Measurements from ENCODE around the gene OPCML. TPM values are rescaled to one million over a fixed set of nuclear protein-coding genes. Genes with fewer than 3 reads are reported as not detected.

The OPCML gene
- total and polyA plus RNA-seq, 7 experiments from 2014 or later = not detected

DNA sequence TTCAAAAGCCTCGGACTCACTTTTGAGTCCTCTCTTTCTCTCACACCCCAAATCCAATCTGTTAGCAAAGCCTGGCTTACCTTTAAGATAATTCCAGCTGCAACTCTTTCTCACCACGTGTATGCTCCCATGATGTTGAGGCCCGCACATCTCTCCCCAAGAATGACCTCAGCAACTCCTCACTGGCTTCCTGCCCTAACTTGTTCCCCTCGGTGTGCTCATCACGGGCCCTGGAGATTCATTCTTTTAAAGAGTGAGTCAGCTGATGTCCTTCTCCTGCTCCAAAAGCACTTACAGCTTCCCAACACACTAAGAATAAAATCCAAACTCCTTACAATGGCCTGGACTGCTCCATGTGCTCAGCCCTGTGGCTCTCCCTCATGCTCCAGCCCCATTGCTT is 1041.3 kb downstream of the OPCML start:
- Mint-ChIP-seq H3K27me3 (peaks cover 0 to 5% (median 0%) of the 10 kb centered on the region in 5 donors), H3K4me3 (no peak overlapping the region), H3K27ac (no peak overlapping the region), H3K9me3 (peaks cover 9 to 41% (median 20%) of the 10 kb centered on the region in 11 donors), H3K4me1 (no peaks in the 10 kb centered on the region), H3K36me3 (no peaks in the 10 kb centered on the region)
- no peaks in the 10 kb centered on the region for H3K4me1 ChIP-seq (ENCODE audit: control insufficient read depth in 2 of 2, insufficient read depth in 2 of 2, low read length in 2 of 2)
- POLR2A ChIA-PET = no interaction called here
- no peak for ATAC-seq
- H3K27ac ChIP-seq (ENCODE audit: low read depth, low read length) = no peak overlapping the region
- intact Hi-C loops (cut with micrococcal nuclease) = no loop called here
- no peaks in the 10 kb centered on the region for H3K9me3 ChIP-seq (ENCODE audit: control insufficient read depth in 2 of 3, low read length in 3 of 3)
- no peaks in the 10 kb centered on the region for H3K27me3 ChIP-seq (ENCODE audit: control insufficient read depth in 2 of 2, insufficient read depth in 2 of 2, low read length in 2 of 2)
- H3K4me3 ChIP-seq (ENCODE audit: low read length) = no peak overlapping the region
- no peak for DNase-seq
- H3K36me3 ChIP-seq (ENCODE audit: control insufficient read depth in 2 of 3, insufficient read depth in 3 of 3, low read length in 3 of 3) = no peaks in the 10 kb centered on the region
- CTCF ChIA-PET = no interaction called here

DNA sequence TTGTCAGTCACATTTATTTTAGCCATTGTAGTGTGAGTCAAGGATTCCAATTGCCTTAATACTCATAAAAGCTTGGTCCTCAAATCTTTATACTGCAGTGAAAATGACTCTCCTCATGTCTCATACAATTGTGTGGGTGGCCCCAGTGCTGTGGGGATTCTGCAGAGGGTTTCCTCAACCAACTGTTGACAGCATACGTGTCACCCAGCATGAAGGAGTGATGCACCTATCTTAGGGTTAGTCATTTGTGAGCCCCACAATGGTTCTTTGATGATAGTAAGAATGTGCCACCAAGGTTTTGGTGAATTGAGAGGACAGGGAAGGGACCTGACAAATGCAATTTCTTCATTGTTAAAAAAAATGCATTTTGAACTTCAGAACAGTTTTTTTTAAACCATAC is 1046.2 kb downstream of the OPCML start:
- Mint-ChIP-seq H3K27me3 (peaks cover 0 to 4% (median 0%) of the 10 kb centered on the region in 5 donors), H3K27ac (no peak overlapping the region), H3K9me3 (peaks cover 3 to 33% (median 18%) of the 10 kb centered on the region in 11 donors), H3K4me1 (no peaks in the 10 kb centered on the region), H3K4me3 (no peak overlapping the region), H3K36me3 (no peaks in the 10 kb centered on the region)
- no peak overlapping the region for H3K4me3 ChIP-seq (ENCODE audit: low read length)
- intact Hi-C loops (cut with micrococcal nuclease) = no loop called here
- no peaks in the 10 kb centered on the region for H3K4me1 ChIP-seq (ENCODE audit: control insufficient read depth in 2 of 2, insufficient read depth in 2 of 2, low read length in 2 of 2)
- no peak for ATAC-seq
- H3K36me3 ChIP-seq (ENCODE audit: control insufficient read depth in 2 of 3, insufficient read depth in 3 of 3, low read length in 3 of 3) = no peaks in the 10 kb centered on the region
- DNase-seq = no peak
- H3K27me3 ChIP-seq (ENCODE audit: control insufficient read depth in 2 of 2, insufficient read depth in 2 of 2, low read length in 2 of 2) = no peaks in the 10 kb centered on the region
- CTCF ChIA-PET = no interaction called here
- POLR2A ChIA-PET = no interaction called here
- no peaks in the 10 kb centered on the region for H3K9me3 ChIP-seq (ENCODE audit: control insufficient read depth in 2 of 3, low read length in 3 of 3)
- no peak overlapping the region for H3K27ac ChIP-seq (ENCODE audit: low read depth, low read length)

DNA sequence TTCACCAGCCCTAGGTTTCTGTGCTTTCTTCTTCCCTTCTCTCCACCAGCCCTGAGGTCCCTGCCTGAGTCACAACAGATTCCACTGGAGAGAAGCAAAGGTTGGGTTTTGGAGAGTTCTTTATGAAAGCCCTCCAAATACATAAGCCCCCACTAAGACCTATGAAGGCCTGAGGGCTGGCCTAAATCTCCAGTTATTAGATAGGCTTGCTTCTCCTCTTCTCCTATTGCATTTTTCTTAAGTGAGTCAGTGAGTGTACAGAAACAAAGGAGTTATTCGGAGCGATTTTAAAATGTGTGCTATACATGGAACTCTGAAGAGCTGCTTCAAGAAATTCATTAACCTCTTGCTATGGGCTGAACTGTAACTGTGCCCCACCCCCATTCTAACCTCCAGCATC is 1057.3 kb downstream of the OPCML start:
- no peaks in the 10 kb centered on the region for H3K36me3 ChIP-seq (ENCODE audit: control insufficient read depth in 2 of 3, insufficient read depth in 3 of 3, low read length in 3 of 3)
- Mint-ChIP-seq H3K27ac (no peak overlapping the region), H3K4me1 (peaks cover 0 to 2% (median 0%) of the 10 kb centered on the region in 7 donors), H3K9me3 (peaks cover 0 to 17% (median 9%) of the 10 kb centered on the region in 11 donors), H3K27me3 (peaks cover 0 to 6% (median 0%) of the 10 kb centered on the region in 5 donors), H3K36me3 (peaks cover 0 to 4% (median 0%) of the 10 kb centered on the region in 5 donors), H3K4me3 (no peak overlapping the region)
- no peaks in the 10 kb centered on the region for H3K4me1 ChIP-seq (ENCODE audit: control insufficient read depth in 2 of 2, insufficient read depth in 2 of 2, low read length in 2 of 2)
- H3K27me3 ChIP-seq (ENCODE audit: control insufficient read depth in 2 of 2, insufficient read depth in 2 of 2, low read length in 2 of 2) = no peaks in the 10 kb centered on the region
- CTCF ChIA-PET = no interaction called here
- intact Hi-C loops (cut with micrococcal nuclease) = no loop called here
- POLR2A ChIA-PET = no interaction called here
- H3K4me3 ChIP-seq (ENCODE audit: low read length) = no peak overlapping the region
- no peak overlapping the region for H3K27ac ChIP-seq (ENCODE audit: low read depth, low read length)
- DNase-seq (no peak), ATAC-seq (no peak)
- H3K9me3 ChIP-seq (ENCODE audit: control insufficient read depth in 2 of 3, low read length in 3 of 3) = no peaks in the 10 kb centered on the region

DNA sequence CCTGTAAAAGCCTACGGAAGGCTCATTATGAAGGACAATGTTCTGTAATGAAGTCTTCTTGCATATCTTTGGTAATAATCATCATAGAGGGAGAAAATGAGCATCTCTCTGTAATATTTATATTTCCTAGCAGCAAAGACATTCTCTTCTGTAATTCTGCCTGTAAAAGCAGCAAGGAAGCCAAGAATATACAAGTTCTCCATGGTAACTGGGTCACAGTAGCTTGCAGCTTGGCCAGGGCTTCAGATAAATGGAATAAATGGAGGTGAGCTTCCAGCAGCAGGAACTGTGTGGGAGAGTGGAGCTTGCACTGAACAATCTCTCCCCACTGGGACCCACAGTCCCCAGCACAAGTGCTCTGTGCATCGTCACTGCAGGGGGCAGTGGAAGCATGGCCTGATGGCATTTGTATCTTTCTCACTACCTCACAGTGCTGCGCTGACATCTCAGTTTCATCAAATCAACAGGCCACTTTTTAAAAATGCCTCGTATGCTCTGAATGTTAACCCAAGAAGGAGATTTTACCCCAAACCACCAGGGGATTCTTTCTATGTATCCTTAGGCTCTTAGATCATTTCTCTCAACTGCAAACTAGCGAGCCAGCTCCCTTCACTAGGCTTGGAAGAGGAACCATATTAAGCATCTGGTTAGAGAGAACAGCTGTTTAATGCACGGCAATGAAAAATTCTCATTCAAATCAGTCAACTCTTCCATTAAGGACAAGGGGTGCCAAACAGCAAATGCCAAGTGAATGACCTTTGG is 1059.7 kb downstream of the OPCML start:
- Mint-ChIP-seq H3K9me3 (peaks cover 0 to 13% (median 5%) of the 10 kb centered on the region in 11 donors), H3K4me1 (peaks cover 0 to 2% (median 0%) of the 10 kb centered on the region in 7 donors), H3K27ac (no peak overlapping the region), H3K36me3 (peaks cover 0 to 4% (median 0%) of the 10 kb centered on the region in 5 donors), H3K27me3 (peaks cover 0 to 6% (median 0%) of the 10 kb centered on the region in 5 donors), H3K4me3 (no peak overlapping the region)
- Histone ChIP-seq H3K36me3 (ENCODE audit: control insufficient read depth in 2 of 3, insufficient read depth in 3 of 3, low read length in 3 of 3) (no peaks in the 10 kb centered on the region), H3K27ac (ENCODE audit: low read depth, low read length) (no peak overlapping the region), H3K27me3 (ENCODE audit: control insufficient read depth in 2 of 2, insufficient read depth in 2 of 2, low read length in 2 of 2) (no peaks in the 10 kb centered on the region), H3K4me3 (ENCODE audit: low read length) (no peak overlapping the region), H3K4me1 (ENCODE audit: control insufficient read depth in 2 of 2, insufficient read depth in 2 of 2, low read length in 2 of 2) (no peaks in the 10 kb centered on the region), H3K9me3 (ENCODE audit: control insufficient read depth in 2 of 3, low read length in 3 of 3) (no peaks in the 10 kb centered on the region)
- intact Hi-C loops (cut with micrococcal nuclease) = no loop called here
- ChIA-PET CTCF (interaction anchor here (0.8 kb wide), 1 partner anchor 697 kb away, joined by 4 read pairs; no protein-coding TSS in a partner anchor), POLR2A (no interaction called here)
- no peak for DNase-seq
- no peak for ATAC-seq

DNA sequence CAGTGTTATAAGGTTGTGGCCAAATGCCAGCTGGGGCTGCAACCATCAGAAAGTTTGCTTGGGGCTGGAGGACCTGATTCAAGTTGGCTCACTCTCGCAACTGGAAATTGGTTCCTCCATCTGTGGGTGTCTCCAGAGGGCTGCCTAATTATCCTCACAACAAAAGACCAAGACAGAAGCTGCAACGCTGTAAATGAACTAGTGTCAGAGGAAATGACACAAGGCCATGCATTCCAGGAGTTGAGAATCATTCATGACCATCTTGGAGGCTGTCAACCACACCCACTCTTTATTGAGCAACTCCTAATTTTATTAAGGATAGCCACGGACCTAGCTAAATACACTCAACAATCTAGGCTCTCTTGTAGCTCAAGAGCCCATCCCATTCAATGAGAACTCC is 1060.8 kb downstream of the OPCML start:
- H3K36me3 Mint-ChIP-seq = no peaks in the 10 kb centered on the region
- H3K27ac Mint-ChIP-seq = no peak overlapping the region
- H3K27me3 Mint-ChIP-seq = peaks cover 0 to 6% (median 0%) of the 10 kb centered on the region in 5 donors
- no peak overlapping the region for H3K27ac ChIP-seq (ENCODE audit: low read depth, low read length)
- ChIA-PET CTCF (no interaction called here), POLR2A (no interaction called here)
- peaks cover 0 to 2% (median 0%) of the 10 kb centered on the region in 7 donors for H3K4me1 Mint-ChIP-seq
- no peak for DNase-seq
- no peaks in the 10 kb centered on the region for H3K36me3 ChIP-seq (ENCODE audit: control insufficient read depth in 2 of 3, insufficient read depth in 3 of 3, low read length in 3 of 3)
- H3K4me3 Mint-ChIP-seq = no peak overlapping the region
- H3K27me3 ChIP-seq (ENCODE audit: control insufficient read depth in 2 of 2, insufficient read depth in 2 of 2, low read length in 2 of 2) = no peaks in the 10 kb centered on the region
- ATAC-seq = no peak
- H3K4me1 ChIP-seq (ENCODE audit: control insufficient read depth in 2 of 2, insufficient read depth in 2 of 2, low read length in 2 of 2) = no peaks in the 10 kb centered on the region
- intact Hi-C loops (cut with micrococcal nuclease) = no loop called here
- peaks cover 0 to 13% (median 3%) of the 10 kb centered on the region in 11 donors for H3K9me3 Mint-ChIP-seq
- no peak overlapping the region for H3K4me3 ChIP-seq (ENCODE audit: low read length)
- no peaks in the 10 kb centered on the region for H3K9me3 ChIP-seq (ENCODE audit: control insufficient read depth in 2 of 3, low read length in 3 of 3)

DNA sequence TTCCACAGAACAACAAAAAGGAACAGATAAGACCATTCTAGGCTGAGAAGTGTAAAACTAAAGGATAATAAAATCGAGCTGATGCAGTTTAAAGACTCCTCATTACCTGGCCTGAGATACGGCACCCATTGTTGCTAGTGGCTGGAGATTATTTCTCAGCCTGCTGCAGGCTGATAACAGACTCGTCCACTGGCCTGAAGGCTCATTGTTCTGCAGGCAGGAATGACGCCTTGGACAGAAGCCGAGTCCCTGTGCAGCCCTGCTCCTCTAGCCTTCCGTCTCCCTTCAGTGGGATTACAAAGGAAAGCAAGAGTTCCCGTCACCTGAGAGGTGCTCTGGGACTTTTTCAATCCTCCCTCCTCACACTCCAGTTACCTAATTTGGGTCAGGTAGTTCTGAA is 1065.3 kb downstream of the OPCML start:
- Mint-ChIP-seq H3K27me3 (no peaks in the 10 kb centered on the region), H3K4me3 (no peak overlapping the region), H3K9me3 (peaks cover 0 to 5% (median 0%) of the 10 kb centered on the region in 11 donors), H3K36me3 (no peaks in the 10 kb centered on the region), H3K4me1 (no peaks in the 10 kb centered on the region), H3K27ac (no peak overlapping the region)
- Histone ChIP-seq H3K27me3 (ENCODE audit: control insufficient read depth in 2 of 2, insufficient read depth in 2 of 2, low read length in 2 of 2) (no peaks in the 10 kb centered on the region), H3K4me1 (ENCODE audit: control insufficient read depth in 2 of 2, insufficient read depth in 2 of 2, low read length in 2 of 2) (no peaks in the 10 kb centered on the region), H3K27ac (ENCODE audit: low read depth, low read length) (no peak overlapping the region), H3K9me3 (ENCODE audit: control insufficient read depth in 2 of 3, low read length in 3 of 3) (no peaks in the 10 kb centered on the region), H3K4me3 (ENCODE audit: low read length) (no peak overlapping the region), H3K36me3 (ENCODE audit: control insufficient read depth in 2 of 3, insufficient read depth in 3 of 3, low read length in 3 of 3) (no peaks in the 10 kb centered on the region)
- DNase-seq (no peak), ATAC-seq (no peak)
- intact Hi-C loops (cut with micrococcal nuclease) = no loop called here
- ChIA-PET CTCF (no interaction called here), POLR2A (no interaction called here)

DNA sequence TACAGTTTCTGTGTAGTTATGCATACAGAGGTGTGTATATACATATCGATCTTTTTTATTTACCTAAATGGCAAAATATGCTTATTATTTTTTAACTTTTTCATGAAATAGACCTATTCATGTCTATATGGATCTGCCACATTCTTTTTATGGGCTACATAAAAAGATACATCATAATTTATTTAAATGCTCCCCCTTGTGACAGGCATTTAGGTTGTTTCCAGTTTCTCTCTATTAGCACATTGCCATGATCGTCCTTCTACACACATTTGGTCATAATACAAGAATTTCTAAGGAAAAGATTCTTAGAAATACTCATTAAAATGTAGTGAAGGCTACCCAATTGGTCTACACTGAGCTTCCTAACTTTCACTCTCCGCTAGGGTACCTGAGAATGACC is 1067.4 kb downstream of the OPCML start:
- ChIA-PET CTCF (no interaction called here), POLR2A (no interaction called here)
- H3K9me3 Mint-ChIP-seq = peaks cover 0 to 16% (median 5%) of the 10 kb centered on the region in 11 donors
- H3K27me3 ChIP-seq (ENCODE audit: control insufficient read depth in 2 of 2, insufficient read depth in 2 of 2, low read length in 2 of 2) = no peaks in the 10 kb centered on the region
- H3K36me3 Mint-ChIP-seq = no peaks in the 10 kb centered on the region
- H3K36me3 ChIP-seq (ENCODE audit: control insufficient read depth in 2 of 3, insufficient read depth in 3 of 3, low read length in 3 of 3) = no peaks in the 10 kb centered on the region
- H3K4me3 ChIP-seq (ENCODE audit: low read length) = no peak overlapping the region
- no peaks in the 10 kb centered on the region for H3K27me3 Mint-ChIP-seq
- DNase-seq = no peak
- no peak overlapping the region for H3K27ac Mint-ChIP-seq
- intact Hi-C loops (cut with micrococcal nuclease) = no loop called here
- no peaks in the 10 kb centered on the region for H3K4me1 ChIP-seq (ENCODE audit: control insufficient read depth in 2 of 2, insufficient read depth in 2 of 2, low read length in 2 of 2)
- no peaks in the 10 kb centered on the region for H3K4me1 Mint-ChIP-seq
- H3K27ac ChIP-seq (ENCODE audit: low read depth, low read length) = no peak overlapping the region
- no peak overlapping the region for H3K4me3 Mint-ChIP-seq
- ATAC-seq = no peak
- H3K9me3 ChIP-seq (ENCODE audit: control insufficient read depth in 2 of 3, low read length in 3 of 3) = no peaks in the 10 kb centered on the region

All from naive thymus-derived CD4-positive, alpha-beta T cell (primary cell).